IPS DF 6.9 (cell line): Measurements from ENCODE around the gene CNPY2.
"Not testable (repeated sequence)": the region's sequence is repeated elsewhere in the genome, so short reads cannot be mapped to it uniquely, and the experiment has no call there.

Source experiments
- DNase-seq: peaks from one replicate; pipeline ENCODE4 v3.0.0-alpha.2; 2013; ENCODE audit warnings: low read depth, low spot score
- H3K27ac ChIP-seq: one replicate; pipeline ENCODE4 v1.5.1; 2013; ENCODE audit warnings: low read length, control low read depth
- H3K27me3 ChIP-seq: 2 replicates; pipeline ENCODE4 v1.6.1; 2013; ENCODE audit warnings: mild to moderate bottlenecking, low read length; ENCODE audit not compliant: control insufficient read depth, insufficient read depth
- H3K36me3 ChIP-seq: 2 replicates; pipeline ENCODE4 v1.6.1; 2013; ENCODE audit warnings: low read length; ENCODE audit not compliant: control insufficient read depth, insufficient read depth
- H3K4me1 ChIP-seq: 2 replicates; pipeline ENCODE4 v1.6.1; 2013; ENCODE audit warnings: low read length; ENCODE audit not compliant: control insufficient read depth, insufficient read depth
- H3K4me3 ChIP-seq: 2 replicates; pipeline ENCODE4 v1.5.1; 2013; ENCODE audit warnings: mild to moderate bottlenecking, low read length
- H3K9me3 ChIP-seq: 2 replicates; pipeline ENCODE4 v1.6.1; 2013; ENCODE audit warnings: low read length, inconsistent platforms; ENCODE audit not compliant: control insufficient read depth, insufficient read depth
- WGBS: extraction: QIAGEN DNeasy Blood & Tissue Kit; methylation state at CpG from one replicate; pipeline ENCODE4 v1.1.7; 2013; ENCODE audit warnings: mixed read lengths, missing lambda C conversion rate; ENCODE audit not compliant: insufficient read length, insufficient coverage; 5-methylcytosine and 5-hydroxymethylcytosine counted together

The CNPY2 gene

GRCh38 chr12:56274299-56274698, 41.5 kb downstream of the CNPY2 start:
- Histone ChIP-seq H3K36me3 (peaks cover 20% of the 10 kb centered on the region), H3K4me3 (no peak overlapping the region), H3K4me1 (no peaks in the 10 kb centered on the region), H3K9me3 (no peaks in the 10 kb centered on the region; the same call in 1 of the 2 replicates), H3K27ac (no peak overlapping the region), H3K27me3 (no peaks in the 10 kb centered on the region)
- DNase-seq = no peak
- WGBS = no CpG with 5 or more reads among the region's 2 CpGs

GRCh38 chr12:56272468-56272867, 43.3 kb downstream of the CNPY2 start:
- H3K4me1 ChIP-seq, H3K27me3 ChIP-seq, H3K27ac ChIP-seq, H3K4me3 ChIP-seq, H3K9me3 ChIP-seq, DNase-seq: not testable (repeated sequence)
- no CpG with 5 or more reads among the region's 2 CpGs for WGBS
- H3K36me3 ChIP-seq = peaks cover 22% of the 10 kb centered on the region

- no peaks in the 10 kb centered on the region for H3K4me1 ChIP-seq
- DNase-seq = no peak
- WGBS = no CpG with 5 or more reads among the region's 1 CpG
- H3K4me3 ChIP-seq = no peak overlapping the region
- H3K9me3 ChIP-seq = no peaks in the 10 kb centered on the region; the same call in 1 of the 2 replicates
- no peak overlapping the region for H3K27ac ChIP-seq
- H3K36me3 ChIP-seq = peaks cover 22% of the 10 kb centered on the region
- no peaks in the 10 kb centered on the region for H3K27me3 ChIP-seq
These were observed 44.8 kb downstream of the CNPY2 start for GRCh38 chr12:56271031-56271430.

- WGBS = no CpG with 5 or more reads among the region's 21 CpGs
- peaks cover 2% of the 10 kb centered on the region; the same call in 1 of the 2 replicates for H3K36me3 ChIP-seq
- peak overlapping the region; percentile 46; the same call in 1 of the 2 replicates for H3K4me3 ChIP-seq
- no peak overlapping the region for H3K27ac ChIP-seq
- no peaks in the 10 kb centered on the region for H3K9me3 ChIP-seq
- H3K27me3 ChIP-seq = no peaks in the 10 kb centered on the region
- no peak for DNase-seq
- no peaks in the 10 kb centered on the region for H3K4me1 ChIP-seq
These were observed 48.2 kb downstream of the CNPY2 start for GRCh38 chr12:56267443-56268071.

- peak; percentile 87 for DNase-seq
- H3K4me3 ChIP-seq = peak within 1 kb of the TSS; percentile 46; the same call in 1 of the 2 replicates
- H3K4me1 ChIP-seq = no peaks in the 10 kb centered on the region
- H3K9me3 ChIP-seq = no peaks in the 10 kb centered on the region
- no peak within 1 kb of the TSS for H3K27ac ChIP-seq
- no peaks in the 10 kb centered on the region for H3K27me3 ChIP-seq
- no CpG with 5 or more reads among the region's 68 CpGs for WGBS
- H3K36me3 ChIP-seq = peaks cover 2% of the 10 kb centered on the region; the same call in 1 of the 2 replicates
These were observed 48.9 kb downstream of the CNPY2 start, which contains the start of gene COQ10A for GRCh38 chr12:56266693-56267442. COQ10A (plus strand) TSS chr12:56266942; CDS start chr12:56267119, 177 bp downstream.

- not testable (repeated sequence) for DNase-seq, H3K27me3 ChIP-seq, H3K9me3 ChIP-seq, H3K4me1 ChIP-seq, H3K27ac ChIP-seq, H3K36me3 ChIP-seq
- H3K4me3 ChIP-seq = peak overlapping the region; percentile 46; the same call in 1 of the 2 replicates
- WGBS = no CpG with 5 or more reads among the region's 16 CpGs
These were observed 49.6 kb downstream of the CNPY2 start for GRCh38 chr12:56266068-56266692.

- H3K4me3 ChIP-seq, H3K27me3 ChIP-seq, H3K36me3 ChIP-seq, H3K9me3 ChIP-seq, DNase-seq, H3K4me1 ChIP-seq, H3K27ac ChIP-seq: not testable (repeated sequence)
- no CpG with 5 or more reads among the region's 7 CpGs for WGBS
These were observed 52.8 kb downstream of the CNPY2 start for GRCh38 chr12:56262955-56263354.

GRCh38 chr12:56261503-56262232, 54.1 kb downstream of the CNPY2 start:
- no peaks in the 10 kb centered on the region for H3K36me3 ChIP-seq
- H3K4me1 ChIP-seq = 0 out of 2 replicates have a peak, but pooled peaks cover under 1% of the 10 kb centered on the region
- no peak for DNase-seq
- no peaks in the 10 kb centered on the region for H3K27me3 ChIP-seq
- no peaks in the 10 kb centered on the region for H3K9me3 ChIP-seq
- H3K27ac ChIP-seq = no peak overlapping the region
- no peak overlapping the region for H3K4me3 ChIP-seq
- no CpG with 5 or more reads among the region's 5 CpGs for WGBS

- Histone ChIP-seq H3K9me3 (no peaks in the 10 kb centered on the region), H3K27me3 (no peaks in the 10 kb centered on the region), H3K4me1 (0 out of 2 replicates have a peak, but pooled peaks cover 4% of the 10 kb centered on the region), H3K27ac (no peak overlapping the region), H3K4me3 (no peak overlapping the region), H3K36me3 (no peaks in the 10 kb centered on the region)
- WGBS = no CpG with 5 or more reads among the region's 3 CpGs
- DNase-seq = no peak
These were observed 54.9 kb downstream of the CNPY2 start for GRCh38 chr12:56260921-56261320.

GRCh38 chr12:56260380-56260779, 55.4 kb downstream of the CNPY2 start:
- H3K36me3 ChIP-seq = peaks cover 4% of the 10 kb centered on the region
- H3K27me3 ChIP-seq = no peaks in the 10 kb centered on the region
- no peaks in the 10 kb centered on the region for H3K9me3 ChIP-seq
- DNase-seq = no peak
- no peak overlapping the region for H3K4me3 ChIP-seq
- H3K4me1 ChIP-seq = 0 out of 2 replicates have a peak, but pooled peaks cover 4% of the 10 kb centered on the region
- no peak overlapping the region for H3K27ac ChIP-seq
- no CpG with 5 or more reads among the region's 8 CpGs for WGBS
